ENCODE measurements around the gene ADAMTS17. TPM values are rescaled to one million over a fixed set of nuclear protein-coding genes. Genes with fewer than 3 reads are reported as not detected.

The ADAMTS17 gene
- total RNA-seq, 1 donor = 7.6 TPM

- peaks cover 5% of the 10 kb centered on the region for H3K9me3 ChIP-seq (ENCODE audit: low read depth, low read length)
- no peaks in the 10 kb centered on the region for H3K4me1 ChIP-seq (ENCODE audit: insufficient read depth, low read length)
- no peaks in the 10 kb centered on the region for H3K27me3 ChIP-seq (ENCODE audit: insufficient read depth, low read length)
- no peak overlapping the region for H3K4me3 ChIP-seq (ENCODE audit: low read length)
Measured at GRCh38 chr15:100167884-100168375, 173.8 kb downstream of the ADAMTS17 start.

- no peaks in the 10 kb centered on the region for H3K4me1 ChIP-seq (ENCODE audit: insufficient read depth, low read length)
- no peaks in the 10 kb centered on the region for H3K9me3 ChIP-seq (ENCODE audit: low read depth, low read length)
- no peak overlapping the region for H3K4me3 ChIP-seq (ENCODE audit: low read length)
- no peaks in the 10 kb centered on the region for H3K27me3 ChIP-seq (ENCODE audit: insufficient read depth, low read length)
Measured at GRCh38 chr15:100166313-100166712, 175.5 kb downstream of the ADAMTS17 start.

- Histone ChIP-seq H3K27me3 (ENCODE audit: insufficient read depth, low read length) (no peaks in the 10 kb centered on the region), H3K4me1 (ENCODE audit: insufficient read depth, low read length) (no peaks in the 10 kb centered on the region), H3K4me3 (ENCODE audit: low read length) (no peak overlapping the region), H3K9me3 (ENCODE audit: low read depth, low read length) (no peaks in the 10 kb centered on the region)
Measured at GRCh38 chr15:100163961-100164360, 177.8 kb downstream of the ADAMTS17 start.

- no peaks in the 10 kb centered on the region for H3K4me1 ChIP-seq (ENCODE audit: insufficient read depth, low read length)
- no peaks in the 10 kb centered on the region for H3K9me3 ChIP-seq (ENCODE audit: low read depth, low read length)
- H3K27me3 ChIP-seq (ENCODE audit: insufficient read depth, low read length) = no peaks in the 10 kb centered on the region
- H3K4me3 ChIP-seq (ENCODE audit: low read length) = no peak overlapping the region
Measured at GRCh38 chr15:100160953-100161352, 180.8 kb downstream of the ADAMTS17 start.

- Histone ChIP-seq H3K27me3 (ENCODE audit: insufficient read depth, low read length) (no peaks in the 10 kb centered on the region), H3K9me3 (ENCODE audit: low read depth, low read length) (no peaks in the 10 kb centered on the region), H3K4me3 (ENCODE audit: low read length) (no peak overlapping the region), H3K4me1 (ENCODE audit: insufficient read depth, low read length) (no peaks in the 10 kb centered on the region)
Measured at GRCh38 chr15:100159436-100159835, 182.3 kb downstream of the ADAMTS17 start.

- Histone ChIP-seq H3K4me3 (ENCODE audit: low read length) (no peak overlapping the region), H3K9me3 (ENCODE audit: low read depth, low read length) (no peaks in the 10 kb centered on the region), H3K4me1 (ENCODE audit: insufficient read depth, low read length) (no peaks in the 10 kb centered on the region), H3K27me3 (ENCODE audit: insufficient read depth, low read length) (no peaks in the 10 kb centered on the region)
Measured at GRCh38 chr15:100158356-100158755, 183.4 kb downstream of the ADAMTS17 start.

- H3K4me3 ChIP-seq (ENCODE audit: low read length) = no peak overlapping the region
- no peaks in the 10 kb centered on the region for H3K9me3 ChIP-seq (ENCODE audit: low read depth, low read length)
- no peaks in the 10 kb centered on the region for H3K4me1 ChIP-seq (ENCODE audit: insufficient read depth, low read length)
- no peaks in the 10 kb centered on the region for H3K27me3 ChIP-seq (ENCODE audit: insufficient read depth, low read length)
Measured at GRCh38 chr15:100156201-100156600, 185.6 kb downstream of the ADAMTS17 start.

- no peaks in the 10 kb centered on the region for H3K4me1 ChIP-seq (ENCODE audit: insufficient read depth, low read length)
- H3K4me3 ChIP-seq (ENCODE audit: low read length) = no peak overlapping the region
- no peaks in the 10 kb centered on the region for H3K27me3 ChIP-seq (ENCODE audit: insufficient read depth, low read length)
- no peaks in the 10 kb centered on the region for H3K9me3 ChIP-seq (ENCODE audit: low read depth, low read length)
Measured at GRCh38 chr15:100154338-100154737, 187.4 kb downstream of the ADAMTS17 start.

- Histone ChIP-seq H3K9me3 (ENCODE audit: low read depth, low read length) (peaks cover 6% of the 10 kb centered on the region), H3K27me3 (ENCODE audit: insufficient read depth, low read length) (no peaks in the 10 kb centered on the region), H3K4me3 (ENCODE audit: low read length) (no peak overlapping the region), H3K4me1 (ENCODE audit: insufficient read depth, low read length) (no peaks in the 10 kb centered on the region)
Measured at GRCh38 chr15:100152463-100152862, 189.3 kb downstream of the ADAMTS17 start.

GRCh38 chr15:100150906-100151305 is 190.9 kb downstream of the ADAMTS17 start:
- Histone ChIP-seq H3K4me3 (ENCODE audit: low read length) (no peak overlapping the region), H3K9me3 (ENCODE audit: low read depth, low read length) (peaks cover 8% of the 10 kb centered on the region), H3K4me1 (ENCODE audit: insufficient read depth, low read length) (no peaks in the 10 kb centered on the region), H3K27me3 (ENCODE audit: insufficient read depth, low read length) (no peaks in the 10 kb centered on the region)

GRCh38 chr15:100147828-100148227 is 193.9 kb downstream of the ADAMTS17 start:
- Histone ChIP-seq H3K4me3 (ENCODE audit: low read length) (no peak overlapping the region), H3K27me3 (ENCODE audit: insufficient read depth, low read length) (no peaks in the 10 kb centered on the region), H3K9me3 (ENCODE audit: low read depth, low read length) (peaks cover 8% of the 10 kb centered on the region), H3K4me1 (ENCODE audit: insufficient read depth, low read length) (no peaks in the 10 kb centered on the region)

- Histone ChIP-seq H3K4me1 (ENCODE audit: insufficient read depth, low read length) (no peaks in the 10 kb centered on the region), H3K4me3 (ENCODE audit: low read length) (no peak overlapping the region), H3K9me3 (ENCODE audit: low read depth, low read length) (peaks cover 8% of the 10 kb centered on the region), H3K27me3 (ENCODE audit: insufficient read depth, low read length) (no peaks in the 10 kb centered on the region)
Measured at GRCh38 chr15:100143378-100143777, 198.4 kb downstream of the ADAMTS17 start.

- Histone ChIP-seq H3K27me3 (ENCODE audit: insufficient read depth, low read length) (no peaks in the 10 kb centered on the region), H3K4me3 (ENCODE audit: low read length) (no peak overlapping the region), H3K9me3 (ENCODE audit: low read depth, low read length) (no peaks in the 10 kb centered on the region), H3K4me1 (ENCODE audit: insufficient read depth, low read length) (no peaks in the 10 kb centered on the region)
Measured at GRCh38 chr15:100141311-100142001, 200.3 kb downstream of the ADAMTS17 start.

- Histone ChIP-seq H3K4me3 (ENCODE audit: low read length) (no peak overlapping the region), H3K27me3 (ENCODE audit: insufficient read depth, low read length) (no peaks in the 10 kb centered on the region), H3K4me1 (ENCODE audit: insufficient read depth, low read length) (no peaks in the 10 kb centered on the region), H3K9me3 (ENCODE audit: low read depth, low read length) (no peaks in the 10 kb centered on the region)
Measured at GRCh38 chr15:100140527-100141308, 201.1 kb downstream of the ADAMTS17 start.

GRCh38 chr15:100134586-100134985 is 207.2 kb downstream of the ADAMTS17 start:
- Histone ChIP-seq H3K4me3 (ENCODE audit: low read length) (no peak overlapping the region), H3K27me3 (ENCODE audit: insufficient read depth, low read length) (no peaks in the 10 kb centered on the region), H3K9me3 (ENCODE audit: low read depth, low read length) (no peaks in the 10 kb centered on the region), H3K4me1 (ENCODE audit: insufficient read depth, low read length) (no peaks in the 10 kb centered on the region)
